GM21381 (cell line): Measurements from ENCODE around the gene KIFC3.
"Not testable (repeated sequence)": the region's sequence is repeated elsewhere in the genome, so short reads cannot be mapped to it uniquely, and the experiment has no call there.

Experiments used
- ATAC-seq: cut with Tn5 transposase; IDR thresholded peaks from one replicate; pipeline ENCODE4 v1.9.1; 2021; ENCODE audit warnings: mild to moderate bottlenecking, moderate library complexity; ENCODE audit not compliant: unreplicated experiment

Gene KIFC3

GRCh38 chr16:57802341-57803133, at the start of gene KIFC3:
Gene KIFC3 (minus strand): TSS chr16:57802491. CDS start chr16:57798243, 4,248 bp downstream.
- no peak for ATAC-seq

DNA sequence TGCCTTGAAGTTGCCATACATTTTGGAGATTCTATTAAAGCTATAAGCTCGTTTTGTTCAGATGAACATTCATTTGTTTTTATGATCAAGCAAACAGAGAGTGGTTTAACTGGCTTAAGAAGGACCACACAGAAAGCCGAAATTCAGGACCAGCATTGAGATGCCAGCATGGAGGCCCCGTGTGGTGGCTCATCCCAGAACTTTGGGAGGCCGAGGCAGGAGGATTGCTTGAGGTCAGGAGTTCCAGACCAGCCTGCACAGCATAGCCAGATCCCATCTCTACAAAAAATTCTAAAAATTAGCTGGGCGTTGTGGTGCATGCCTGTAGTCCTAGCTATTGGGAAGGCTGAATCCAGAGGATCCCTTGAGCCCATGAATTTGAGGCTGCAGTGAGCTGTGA, 45.9 kb upstream of the KIFC3 start:
- ATAC-seq, result no peak

- not testable (repeated sequence) for ATAC-seq
Observed at GRCh38 chr16:57846931-57847330, 44.6 kb upstream of the KIFC3 start.

DNA sequence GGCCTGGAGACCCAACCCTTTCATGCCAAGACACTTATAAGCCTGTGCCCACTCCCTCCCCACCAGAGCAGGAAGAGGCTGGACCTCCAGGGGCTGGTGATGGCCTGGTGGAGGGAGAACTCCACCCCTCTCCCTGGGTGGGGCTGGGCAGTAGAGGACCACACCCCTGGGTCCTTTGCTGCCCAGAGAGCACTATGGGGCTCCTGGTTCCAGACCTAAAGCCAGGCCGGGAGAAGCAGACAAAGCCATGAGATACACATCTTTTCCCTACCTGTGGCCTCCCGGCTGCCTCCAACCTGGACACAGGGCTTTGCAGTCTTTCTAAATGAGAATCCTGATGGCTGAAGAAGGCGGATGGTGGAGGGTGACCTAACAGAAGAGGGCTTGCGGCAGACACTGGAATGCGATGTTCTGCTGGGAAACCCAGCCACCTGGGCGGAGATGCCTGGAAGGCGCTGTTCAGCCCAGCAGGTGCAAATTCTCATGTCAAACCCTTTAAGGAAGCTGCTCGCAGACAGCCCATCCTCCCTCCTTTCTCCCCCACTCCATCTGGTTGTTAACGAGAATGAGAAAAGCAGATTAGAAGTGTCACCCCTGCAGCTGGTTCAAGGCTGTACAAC, 43.9 kb upstream of the KIFC3 start:
- ATAC-seq, result no peak

DNA sequence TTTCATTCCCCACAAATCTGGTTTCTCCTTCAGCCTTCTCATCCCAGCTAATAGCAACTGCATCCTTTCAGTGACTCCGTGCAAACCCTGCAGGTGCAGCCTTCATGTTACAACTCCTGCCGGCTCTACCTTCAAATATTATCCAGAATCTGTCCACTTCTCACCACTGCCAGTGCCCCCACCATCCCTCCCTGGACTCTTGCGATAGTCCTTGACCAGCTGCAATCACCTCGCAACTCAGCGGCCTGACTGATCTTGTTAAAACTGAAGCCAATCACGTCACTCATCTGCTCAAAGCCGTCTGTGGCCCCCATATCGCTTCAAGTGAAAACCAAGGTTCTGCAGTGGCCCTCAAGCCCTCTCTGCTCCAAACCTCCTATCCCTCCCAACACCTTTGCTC, 42.8 kb upstream of the KIFC3 start:
- no peak for ATAC-seq

- no peak for ATAC-seq
Observed at GRCh38 chr16:57844416-57845030, 42.2 kb upstream of the KIFC3 start.

DNA sequence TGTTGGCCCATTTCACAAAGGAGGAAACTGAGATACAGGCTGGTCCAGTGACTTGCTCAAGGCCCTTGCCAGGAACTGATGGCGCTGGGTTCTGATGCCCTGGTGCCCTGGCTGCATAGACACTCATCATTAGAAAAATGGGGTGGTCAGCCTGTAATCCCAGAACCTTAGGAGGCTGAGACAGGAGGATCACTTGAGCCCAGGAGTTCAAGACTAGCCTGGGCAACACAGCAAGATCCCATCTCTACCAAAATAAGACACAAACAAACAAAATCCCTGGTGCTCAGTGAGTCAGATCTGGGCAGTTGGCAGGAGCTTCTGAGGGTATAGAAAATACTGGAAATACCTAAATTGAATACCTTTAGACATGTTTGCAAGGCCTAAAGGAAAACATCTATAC, 41.1 kb upstream of the KIFC3 start:
- no peak for ATAC-seq

DNA sequence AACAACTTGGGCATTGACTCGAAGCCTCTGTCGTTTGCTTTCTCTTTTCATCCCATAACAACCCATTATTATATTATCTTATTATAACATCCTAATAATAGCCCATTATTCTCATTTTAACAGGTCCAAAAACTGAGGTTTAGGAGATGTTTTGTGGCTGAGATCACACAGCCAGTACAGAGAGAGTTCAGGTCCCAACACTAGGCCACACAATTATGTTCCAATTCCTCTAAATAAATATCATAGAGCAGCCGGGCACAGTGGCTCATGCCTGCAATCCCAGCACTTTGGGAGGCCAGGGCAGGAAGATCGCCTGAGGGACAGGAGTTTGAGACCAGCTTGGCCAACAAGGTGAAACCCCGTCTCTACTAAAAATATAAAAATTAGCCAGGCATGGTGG, 40.3 kb upstream of the KIFC3 start:
- no peak for ATAC-seq

- ATAC-seq, result no peak
Observed at GRCh38 chr16:57840833-57841232, 38.5 kb upstream of the KIFC3 start.

DNA sequence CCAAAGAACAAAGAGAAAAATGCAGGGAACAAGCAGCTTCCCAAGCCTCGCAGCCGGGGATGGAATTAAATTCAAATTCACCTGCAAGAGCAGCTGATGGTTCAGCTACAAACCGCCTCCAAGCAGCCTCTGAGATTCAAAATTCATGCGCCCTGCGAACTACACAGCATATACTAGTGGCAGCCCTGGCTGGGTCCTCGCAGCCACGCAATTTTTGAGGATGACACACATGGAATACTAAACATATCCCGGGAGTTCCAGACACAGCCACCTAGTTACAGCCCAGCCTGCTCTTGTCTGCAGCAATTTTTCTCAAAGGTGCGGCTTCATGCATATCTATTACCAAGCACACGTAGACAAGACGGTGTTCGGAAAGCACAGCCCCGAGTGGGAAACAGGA, 35.9 kb upstream of the KIFC3 start:
- ATAC-seq, result no peak

GRCh38 chr16:57837305-57838125, 35.2 kb upstream of the KIFC3 start:
- ATAC-seq, result no peak

GRCh38 chr16:57835439-57835838, 33.1 kb upstream of the KIFC3 start:
- ATAC-seq, result not testable (repeated sequence)

GRCh38 chr16:57834936-57835335, 32.6 kb upstream of the KIFC3 start:
- no peak for ATAC-seq

GRCh38 chr16:57830890-57831484, 28.7 kb upstream of the KIFC3 start:
- ATAC-seq, result no peak

DNA sequence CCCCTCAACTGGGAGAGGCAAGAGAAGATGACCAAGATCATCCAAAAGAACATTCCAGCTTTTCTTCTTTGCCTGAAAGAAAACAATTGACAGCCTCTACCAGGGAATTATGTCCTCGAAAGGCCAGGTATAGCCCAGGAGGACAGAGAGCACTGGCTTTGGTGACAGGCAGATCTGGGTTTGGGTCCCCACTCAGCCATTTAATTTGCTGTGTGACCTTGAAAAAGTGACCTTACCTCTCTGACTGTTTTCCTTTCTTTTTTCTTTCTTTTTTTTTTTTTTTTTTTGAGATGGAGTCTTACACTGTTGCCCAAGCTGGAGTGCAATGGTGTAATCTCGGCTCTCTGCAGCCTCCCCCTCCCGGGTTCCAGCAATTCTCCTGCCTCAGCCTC, 27.7 kb upstream of the KIFC3 start:
- no peak for ATAC-seq

GRCh38 chr16:57828272-57829161, 26.2 kb upstream of the KIFC3 start:
- no peak for ATAC-seq

GRCh38 chr16:57826706-57827625, 24.7 kb upstream of the KIFC3 start:
- ATAC-seq, result no peak

GRCh38 chr16:57826052-57826451, 23.8 kb upstream of the KIFC3 start:
- ATAC-seq, result no peak
